ENCODE data around the gene ZNF141. TPM values are rescaled to one million over a fixed set of nuclear protein-coding genes. Genes with fewer than 3 reads are reported as not detected.

ZNF141 gene
- total and polyA plus RNA-seq, 2 of the 8 experiments (the other 6 are each of a cell fraction or from before 2014, with no cell fraction given): 8.5 to 50.8 TPM

DNA sequence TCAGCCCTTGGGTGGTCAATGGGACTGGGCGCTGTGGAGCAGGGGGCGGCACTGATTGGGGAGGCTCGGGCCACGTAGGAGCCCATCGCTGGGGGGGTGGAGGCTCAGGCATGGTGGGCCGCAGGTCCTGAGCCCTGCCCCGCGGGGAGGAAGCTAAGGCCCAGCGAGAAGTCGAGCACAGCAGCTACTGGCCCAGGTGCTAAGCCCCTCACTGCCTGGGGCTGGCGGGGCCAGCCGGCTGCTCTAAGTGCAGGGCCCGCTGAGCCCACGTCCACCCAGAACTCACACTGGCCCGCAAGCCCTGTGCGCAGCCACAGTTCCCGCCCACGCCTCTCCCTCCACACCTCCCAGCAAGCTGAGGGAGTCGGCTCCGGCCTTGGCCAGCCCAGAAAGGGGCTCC is 66.4 kb downstream of the ZNF141 start:
- Histone ChIP-seq H4K5ac (ENCODE audit: insufficient read length, low read depth, low read length) (no peak overlapping the region), H2BK12ac (ENCODE audit: low read depth, low read length) (no peak overlapping the region), H3K27ac (ENCODE audit: low read depth, low read length) (no peak overlapping the region), H4K91ac (replicated peaks; ENCODE audit: insufficient read length, low read length) (no peak overlapping the region), H2AFZ (ENCODE audit: low read length) (no peak overlapping the region), H3K4me3 (ENCODE audit: extremely low read depth in 1 of 4, insufficient read depth in 2 of 4, low read depth in 3 of 4, low read length in 4 of 4) (no peak overlapping the region), H3K56ac (replicated peaks; ENCODE audit: insufficient read length, low read depth, low read length) (no peak overlapping the region), H2BK20ac (ENCODE audit: low read length) (no peak overlapping the region), H3K23ac (ENCODE audit: insufficient read length) (no peak overlapping the region), H3K9ac (replicated peaks in 1 of 4; ENCODE audit: extremely low read depth in 1 of 4, low read depth in 3 of 4, low read length in 3 of 4) (no peak overlapping the region), H3K18ac (ENCODE audit: extremely low read depth, low read length) (no peak overlapping the region), H4K8ac (ENCODE audit: extremely low read depth, insufficient read depth, low read length) (no peak overlapping the region), H3K23me2 (ENCODE audit: low read depth, low read length) (no peaks in the 10 kb centered on the region), H2BK15ac (ENCODE audit: low read length) (no peak overlapping the region), H3K79me1 (ENCODE audit: low read depth, low read length) (no peaks in the 10 kb centered on the region), H3K9me3 (ENCODE audit: insufficient read depth in 2 of 2, low read depth in 1 of 2, low read length in 1 of 2) (peaks cover 24 to 64% of the 10 kb centered on the region in 2 experiments), H3K14ac (ENCODE audit: insufficient read length) (no peak overlapping the region), H3K4me2 (ENCODE audit: insufficient read depth in 1 of 2, low read depth in 2 of 2, low read length in 2 of 2) (no peak overlapping the region), H3K4me1 (replicated peaks in 1 of 4; ENCODE audit: control insufficient read depth in 3 of 4, insufficient read depth in 4 of 4, low read length in 3 of 4) (no peaks in the 10 kb centered on the region), H4K20me1 (replicated peaks in 1 of 2; ENCODE audit: control insufficient read depth in 1 of 2, insufficient read depth in 2 of 2, low read length in 2 of 2) (no peaks in the 10 kb centered on the region), H3K4ac (replicated peaks; ENCODE audit: insufficient read length, low read depth, low read length) (no peak overlapping the region), H3K36me3 (ENCODE audit: control insufficient read depth in 2 of 4, insufficient read depth in 4 of 4, low read length in 3 of 4) (no peaks in the 10 kb centered on the region), H2AK5ac (ENCODE audit: low read depth, low read length) (no peak overlapping the region), H2BK120ac (replicated peaks; ENCODE audit: low read depth, low read length) (no peak overlapping the region), H3K27me3 (replicated peaks in 1 of 4; ENCODE audit: control insufficient read depth in 3 of 4, extremely low read depth in 1 of 4, insufficient read depth in 3 of 4, low read length in 3 of 4) (no peaks in the 10 kb centered on the region), H2BK5ac (ENCODE audit: low read depth, low read length) (no peak overlapping the region), H3K79me2 (ENCODE audit: control insufficient read depth in 1 of 2, insufficient read depth in 2 of 2, low read length in 2 of 2) (no peaks in the 10 kb centered on the region)
- DNase-seq (ENCODE audit: low read depth in 1 of 2, low spot score in 2 of 2) (no peak), FAIRE-seq (no peak)
- 94% methylated on average over 18 of the region's 20 CpGs; no CpG with 5 or more reads in 1 of the 2 experiments for WGBS, 2 experiments (ENCODE audit: extremely low coverage in 1 of 2, insufficient coverage in 1 of 2, insufficient read length in 1 of 2, insufficient replicate concordance in 2 of 2, low coverage in 1 of 2, low lambda C conversion rate in 2 of 2, missing lambda C conversion rate in 1 of 2)
- ChIA-PET POLR2A (ENCODE audit: partially characterized antibody) (no interaction called here), CTCF (ENCODE audit: partially characterized antibody) (no interaction called here)
- TF ChIP-seq CREB1 (IDR thresholded peaks at IDR 0.05) (no peak), TAF7 (optimal IDR thresholded peaks at IDR 0.05; ENCODE audit: borderline replicate concordance, low read depth, low read length) (no peak), KDM4A (IDR thresholded peaks at IDR 0.05; ENCODE audit: low read depth, low read length, severe bottlenecking) (no peak), JUND (IDR thresholded peaks at IDR 0.05; ENCODE audit: low read length) (no peak), BACH1 (IDR thresholded peaks at IDR 0.05; ENCODE audit: low read length) (no peak), SRF (IDR thresholded peaks at IDR 0.05; ENCODE audit: low read depth, low read length) (no peak), CTBP2 (IDR thresholded peaks at IDR 0.05; ENCODE audit: borderline replicate concordance, insufficient read depth, insufficient read length, low read length) (no peak), GABPA (IDR thresholded peaks at IDR 0.05; ENCODE audit: borderline replicate concordance, insufficient read depth, low read length) (no peak), RBBP5 (IDR thresholded peaks at IDR 0.05; ENCODE audit: borderline replicate concordance, low read depth, low read length) (no peak), EP300 (IDR thresholded peaks at IDR 0.05; ENCODE audit: borderline replicate concordance in 1 of 2, low read depth in 2 of 2, low read length in 2 of 2) (no peak), FOSL1 (IDR thresholded peaks at IDR 0.05; ENCODE audit: insufficient read depth, low read depth, low read length) (no peak), TEAD4 (IDR thresholded peaks at IDR 0.05; ENCODE audit: low read depth, low read length) (no peak), EZH2 (IDR thresholded peaks at IDR 0.05; ENCODE audit: low read depth, low read length, severe bottlenecking) (no peak)
- TF ChIP-seq, protein P1, sequence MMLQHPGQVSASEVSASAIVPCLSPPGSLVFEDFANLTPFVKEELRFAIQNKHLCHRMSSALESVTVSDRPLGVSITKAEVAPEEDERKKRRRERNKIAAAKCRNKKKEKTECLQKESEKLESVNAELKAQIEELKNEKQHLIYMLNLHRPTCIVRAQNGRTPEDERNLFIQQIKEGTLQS (IDR thresholded peaks at IDR 0.05; ENCODE audit: insufficient read depth, low read depth, low read length): no peak

All from H1 (cell line).